ENCODE results near the gene HABP4.

GRCh38 chr9:96412174-96412913 lies 37.6 kb upstream of the HABP4 start:
- TF ChIP-seq CTCF (IDR thresholded peaks at IDR 0.05): no peak
- TF ChIP-seq POLR2A (IDR thresholded peaks at IDR 0.05): no peak
